ENCODE measurements around the gene CKLF.
"Not testable (repeated sequence)": the region's sequence is repeated elsewhere in the genome, so short reads cannot be mapped to it uniquely, and the experiment has no call there.

Gene CKLF, protein sequence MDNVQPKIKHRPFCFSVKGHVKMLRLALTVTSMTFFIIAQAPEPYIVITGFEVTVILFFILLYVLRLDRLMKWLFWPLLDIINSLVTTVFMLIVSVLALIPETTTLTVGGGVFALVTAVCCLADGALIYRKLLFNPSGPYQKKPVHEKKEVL

DNA sequence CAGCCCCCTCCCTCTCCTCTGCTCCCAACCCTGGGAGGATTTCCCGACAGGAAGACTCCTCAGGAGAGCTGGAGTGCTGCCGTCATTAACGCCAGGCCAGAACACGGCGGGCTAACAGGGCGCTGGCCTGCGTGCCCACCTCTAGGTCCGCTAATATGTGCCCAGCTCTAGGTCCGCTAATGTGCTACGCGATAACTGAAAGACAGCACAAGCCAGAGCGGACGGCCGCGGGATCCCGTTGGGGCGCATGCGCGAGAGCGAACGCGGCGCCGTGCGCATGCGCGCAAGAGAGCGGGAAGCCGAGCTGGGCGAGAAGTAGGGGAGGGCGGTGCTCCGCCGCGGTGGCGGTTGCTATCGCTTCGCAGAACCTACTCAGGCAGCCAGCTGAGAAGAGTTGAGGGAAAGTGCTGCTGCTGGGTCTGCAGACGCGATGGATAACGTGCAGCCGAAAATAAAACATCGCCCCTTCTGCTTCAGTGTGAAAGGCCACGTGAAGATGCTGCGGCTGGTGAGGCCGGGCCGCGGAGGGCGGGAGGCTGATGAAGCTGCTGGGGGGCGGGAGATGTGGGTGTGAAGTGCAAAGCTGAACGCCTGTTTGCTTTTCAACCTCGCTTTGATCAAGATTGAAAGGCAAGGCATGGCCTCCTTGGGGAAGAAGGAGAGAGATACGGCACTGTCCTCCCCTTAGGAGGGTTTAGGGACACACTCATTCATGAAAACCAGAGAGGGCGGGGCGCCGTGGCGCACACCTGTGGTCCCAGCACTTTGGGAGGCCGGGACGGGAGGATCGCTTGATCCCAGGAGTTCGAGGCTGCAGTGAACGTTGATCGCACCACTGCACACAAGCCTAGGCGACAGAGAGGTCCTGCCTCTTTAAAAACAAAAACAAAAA, at the start of gene CKLF:
Gene CKLF (plus strand): TSS at position 291 of the 892 bp plus-strand sequence. CDS start 140 bp downstream, at position 431.
- peak; percentile 98 for DNase-seq

DNA sequence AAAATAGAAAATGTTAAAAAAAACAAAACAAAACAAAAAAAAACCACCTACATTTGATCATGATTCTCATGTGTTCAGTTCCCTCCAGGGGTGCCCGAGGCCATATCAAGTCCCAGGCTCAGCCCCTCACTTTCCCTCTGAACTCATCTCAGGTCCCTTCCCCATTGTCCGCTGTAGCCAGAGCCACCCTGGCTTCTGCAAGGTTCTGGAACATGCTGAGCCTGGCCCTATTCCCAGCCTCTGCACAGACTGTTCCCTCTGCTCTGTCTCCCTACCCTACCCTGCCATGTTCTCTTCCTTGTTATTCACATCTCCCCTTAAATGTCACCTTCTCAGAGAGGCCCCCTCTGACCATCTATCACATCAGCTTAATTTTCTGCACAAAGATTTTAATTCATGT, 49.3 kb upstream of the CKLF start:
- DNase-seq: no peak

DNA sequence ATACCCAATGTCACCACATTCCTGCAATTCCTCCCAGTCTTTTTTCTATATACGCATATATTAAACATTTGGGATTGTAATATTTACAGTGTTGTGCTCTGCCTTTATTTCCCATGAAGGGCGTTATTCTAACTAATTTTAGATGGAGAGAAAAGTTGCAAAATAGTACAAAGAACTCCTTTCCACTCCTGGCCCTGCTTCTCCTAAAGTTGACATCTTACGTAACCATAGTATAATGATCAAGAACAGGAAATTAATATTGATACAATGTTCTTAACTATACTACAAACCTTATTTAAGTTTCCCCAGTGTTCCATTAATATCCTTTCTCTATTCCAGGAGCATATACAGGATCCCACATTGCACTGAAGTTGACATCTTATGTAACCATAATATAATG, 48.8 kb upstream of the CKLF start:
- no peak for DNase-seq

DNA sequence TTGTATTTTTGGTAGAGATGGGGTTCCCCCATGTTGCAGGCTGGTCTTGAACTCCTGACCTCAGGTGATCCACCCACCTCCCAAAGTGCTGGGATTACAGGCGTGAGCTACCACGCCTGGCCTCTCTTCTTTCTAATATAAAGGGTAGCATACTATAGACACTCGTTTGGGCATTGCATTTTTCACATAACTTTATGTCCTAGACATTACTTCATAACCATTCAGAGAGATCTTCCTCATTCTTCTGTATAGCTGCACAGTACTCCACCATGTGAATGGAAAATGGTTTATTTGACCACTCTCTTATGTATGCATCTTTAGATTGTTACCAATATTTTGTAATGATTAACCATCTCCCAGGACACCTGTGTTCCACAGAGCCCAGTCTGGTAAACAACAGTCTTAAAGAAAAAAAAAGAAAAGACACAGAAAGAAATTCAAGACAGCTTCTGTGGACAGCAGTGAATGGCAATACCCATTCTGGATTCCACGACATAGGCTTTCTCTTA, 44.6 kb upstream of the CKLF start:
- DNase-seq: no peak

DNA sequence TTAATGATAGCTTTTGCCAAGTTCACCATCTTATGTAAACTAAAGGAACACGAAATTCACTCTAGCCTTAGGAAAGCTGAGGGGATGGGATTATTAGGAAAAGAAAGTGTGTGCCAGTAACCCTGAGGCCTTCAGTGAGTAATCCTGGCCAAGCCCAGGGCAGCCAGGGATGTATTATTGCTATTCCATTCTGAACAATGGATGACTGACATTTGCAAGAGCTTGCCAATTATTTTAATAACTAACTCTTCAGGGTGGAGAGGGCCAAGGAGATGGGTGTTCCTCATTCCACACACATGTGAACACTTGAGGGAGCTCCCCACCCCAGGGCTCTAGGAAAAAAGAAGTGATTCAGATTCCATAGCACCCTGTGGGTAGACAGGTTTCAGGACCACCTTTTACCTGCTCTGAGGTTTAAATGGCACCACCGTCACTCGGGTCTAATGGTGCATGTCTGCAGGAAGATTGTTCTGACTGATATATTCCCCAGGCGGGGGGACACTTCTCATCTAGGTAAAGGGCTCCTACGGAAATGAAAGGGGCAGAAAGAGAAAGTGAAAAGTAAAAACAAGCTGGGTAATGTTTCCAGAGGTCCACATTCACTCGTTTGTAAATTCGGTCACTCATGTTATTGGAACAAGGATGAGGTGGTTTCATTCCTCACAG, 44.0 kb upstream of the CKLF start:
- no peak for DNase-seq

DNA sequence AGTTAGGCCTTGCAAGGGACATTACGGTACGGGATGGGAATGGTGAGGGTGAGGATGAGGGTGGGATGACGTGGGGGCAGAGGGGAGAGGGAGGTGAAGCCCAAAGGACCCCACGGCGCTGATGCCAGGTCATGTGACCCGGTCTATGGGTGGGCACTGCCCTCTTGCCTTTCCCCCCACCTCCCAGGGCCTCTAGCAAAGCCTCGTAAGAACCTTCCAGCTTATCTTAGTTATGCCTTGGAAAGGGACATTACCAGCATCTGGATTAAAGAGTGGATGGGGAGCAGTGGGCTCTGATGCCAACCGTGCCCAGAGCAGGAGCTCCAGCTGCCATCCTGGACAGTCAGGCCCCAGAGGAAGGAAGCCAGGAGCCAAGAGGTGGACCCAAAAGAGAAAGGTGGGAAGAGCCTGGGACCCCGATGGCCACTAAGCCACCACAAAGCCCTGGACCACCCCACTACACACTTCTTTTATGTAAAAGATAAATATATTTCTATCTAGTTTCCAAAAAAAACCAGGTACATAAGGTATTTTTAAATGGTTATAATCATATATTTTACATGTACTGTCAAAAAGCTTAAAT, 43.4 kb upstream of the CKLF start:
- DNase-seq: no peak

DNA sequence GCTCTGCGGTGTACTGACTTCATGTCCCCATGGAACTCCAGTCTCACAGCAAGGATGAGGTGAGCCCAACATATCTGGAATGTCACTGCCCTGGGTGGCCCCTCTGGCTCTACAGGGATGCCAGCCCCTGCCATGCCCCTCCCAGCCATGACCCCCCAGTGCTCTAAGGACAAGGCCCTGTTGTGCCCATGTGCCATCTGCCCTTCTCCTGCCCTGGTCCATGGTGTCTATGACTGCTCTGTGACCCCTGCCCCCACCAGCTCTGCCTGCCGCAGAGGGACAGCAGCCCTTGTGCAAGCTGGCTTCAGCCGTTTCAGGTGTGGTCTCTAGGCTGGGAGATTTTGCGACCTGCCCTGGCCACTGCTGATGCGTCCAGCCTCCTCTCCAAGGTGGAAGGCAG, 42.8 kb upstream of the CKLF start:
- DNase-seq: no peak

DNA sequence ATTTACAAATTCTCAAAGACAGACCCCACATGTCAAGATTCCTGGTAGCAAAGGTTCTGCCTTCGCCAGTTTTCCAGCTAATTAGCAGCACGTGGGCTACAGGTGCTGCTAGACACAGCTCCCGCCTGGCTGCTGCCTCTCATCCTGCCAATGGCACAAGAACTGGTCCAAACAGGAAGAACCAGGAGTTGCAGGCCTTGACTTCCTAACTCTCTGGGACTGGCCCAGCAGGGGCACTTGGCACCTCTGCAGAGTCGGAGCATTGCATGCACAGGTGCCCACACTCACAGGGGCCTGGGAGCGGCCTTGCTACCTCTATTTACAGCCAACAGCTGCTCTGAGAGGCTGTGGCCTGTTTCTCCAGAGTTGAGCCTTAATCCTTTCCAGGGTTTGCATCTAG, 42.1 kb upstream of the CKLF start:
- no peak for DNase-seq

DNA sequence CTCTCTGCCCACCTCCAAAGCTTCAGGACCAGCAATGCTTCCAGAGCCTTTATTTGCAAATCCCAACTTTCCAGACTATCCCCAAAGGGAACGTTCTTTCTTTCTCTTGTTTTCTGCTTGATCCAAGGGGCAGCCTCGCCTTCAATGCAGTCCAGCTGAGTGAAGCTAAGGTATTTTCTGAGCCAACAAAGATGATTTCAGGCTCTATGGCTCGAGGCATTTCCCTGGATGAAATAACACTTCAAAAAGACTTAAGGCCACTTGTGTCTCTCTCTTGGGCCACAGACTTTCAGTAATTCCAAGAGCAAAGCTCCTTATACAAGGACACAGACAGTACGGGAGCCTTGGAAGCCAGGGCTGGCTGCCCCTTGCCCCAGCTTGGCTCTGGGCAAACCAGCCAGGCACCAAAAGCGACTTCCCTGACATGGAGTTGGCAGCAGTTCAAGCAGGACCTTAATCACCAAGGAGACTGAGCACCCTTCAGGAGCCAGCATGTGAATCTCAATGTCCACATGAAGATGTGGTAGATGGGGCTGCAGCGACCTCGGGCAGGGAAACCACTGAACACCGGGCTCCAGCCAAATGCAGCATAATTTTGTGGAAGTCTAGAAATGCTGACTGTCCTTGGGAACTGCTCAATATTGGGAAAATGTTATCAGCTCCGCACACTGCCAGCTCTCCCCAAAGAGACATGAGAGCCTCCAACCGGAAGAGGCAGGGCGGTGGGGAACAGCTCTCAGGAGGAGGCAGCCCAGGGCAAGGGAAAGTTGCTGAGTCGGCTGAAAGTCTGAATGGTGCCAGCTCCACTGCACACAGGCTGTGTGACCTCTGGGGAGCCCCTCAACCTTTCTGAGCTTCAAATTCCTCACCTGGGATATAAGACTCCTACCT, 41.4 kb upstream of the CKLF start:
- no peak for DNase-seq

DNA sequence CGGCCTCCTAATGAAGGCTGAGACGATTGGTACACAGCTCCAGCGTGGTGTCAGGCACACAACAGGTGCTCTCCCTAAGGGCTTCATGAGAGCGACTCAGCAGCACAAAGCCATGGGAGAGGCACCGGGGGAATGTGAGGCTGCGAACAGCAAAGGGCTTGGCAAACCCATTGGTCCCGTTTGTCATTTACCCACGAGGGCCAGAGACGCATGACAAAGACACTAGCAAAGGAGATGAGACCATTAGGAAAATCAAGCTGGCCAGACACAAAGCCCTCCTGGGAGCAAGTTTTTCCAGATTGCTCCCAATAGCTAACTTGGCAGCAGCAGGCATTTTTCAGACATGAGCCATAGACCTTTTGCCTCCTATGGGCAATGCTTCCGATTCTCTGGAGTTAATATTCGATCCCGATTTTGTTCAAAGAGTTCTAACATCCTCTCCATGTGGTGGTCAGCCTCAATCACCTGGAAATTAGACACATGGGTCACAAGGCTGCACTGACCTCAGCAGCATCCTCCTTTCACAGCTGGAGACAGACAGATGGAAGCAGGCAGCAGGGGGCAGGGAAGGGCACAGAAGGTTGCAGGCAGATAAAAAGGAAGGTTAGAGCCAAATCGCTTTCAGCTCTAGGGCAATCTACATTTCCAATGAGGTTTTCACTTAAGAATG, 40.6 kb upstream of the CKLF start:
- DNase-seq: no peak

DNA sequence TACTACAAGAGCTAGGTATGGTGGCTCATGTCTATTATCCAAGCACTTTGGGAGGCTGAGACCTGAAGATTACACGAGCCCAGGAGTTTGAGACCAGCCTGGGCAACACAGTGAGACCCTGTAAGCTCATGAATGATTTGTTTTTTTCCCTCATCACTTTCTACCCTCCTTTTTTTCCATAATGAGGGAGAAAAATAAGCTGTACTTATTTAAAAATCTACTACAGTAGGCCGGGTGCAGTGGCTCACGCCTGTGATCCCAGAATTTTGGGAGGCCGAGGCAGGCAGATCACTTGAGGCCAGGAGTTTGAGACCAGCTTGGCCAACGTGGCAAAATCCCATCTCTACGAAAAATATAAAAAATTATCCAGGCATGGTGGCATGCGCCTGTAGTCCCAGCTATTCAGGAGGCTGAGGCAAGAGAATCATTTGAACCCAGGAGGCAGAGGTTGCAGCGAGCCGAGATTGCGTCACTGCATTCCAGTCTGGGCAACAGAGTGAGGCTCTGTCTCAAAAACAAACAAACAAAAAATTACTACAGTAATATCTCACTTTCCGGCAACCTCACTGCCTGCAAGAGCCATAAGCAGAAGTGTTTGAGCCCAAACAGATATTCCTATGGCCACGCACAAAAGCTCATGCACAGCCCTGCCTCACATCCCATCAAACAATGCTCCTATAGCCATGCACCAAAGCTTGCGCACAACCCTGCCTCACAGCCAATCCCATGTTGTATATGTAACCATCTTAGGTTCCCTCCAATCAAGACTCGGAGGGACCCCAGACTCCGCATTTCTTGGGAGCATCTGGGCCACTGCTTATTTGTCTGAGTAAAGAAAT, 39.9 kb upstream of the CKLF start:
- no peak for DNase-seq

DNA sequence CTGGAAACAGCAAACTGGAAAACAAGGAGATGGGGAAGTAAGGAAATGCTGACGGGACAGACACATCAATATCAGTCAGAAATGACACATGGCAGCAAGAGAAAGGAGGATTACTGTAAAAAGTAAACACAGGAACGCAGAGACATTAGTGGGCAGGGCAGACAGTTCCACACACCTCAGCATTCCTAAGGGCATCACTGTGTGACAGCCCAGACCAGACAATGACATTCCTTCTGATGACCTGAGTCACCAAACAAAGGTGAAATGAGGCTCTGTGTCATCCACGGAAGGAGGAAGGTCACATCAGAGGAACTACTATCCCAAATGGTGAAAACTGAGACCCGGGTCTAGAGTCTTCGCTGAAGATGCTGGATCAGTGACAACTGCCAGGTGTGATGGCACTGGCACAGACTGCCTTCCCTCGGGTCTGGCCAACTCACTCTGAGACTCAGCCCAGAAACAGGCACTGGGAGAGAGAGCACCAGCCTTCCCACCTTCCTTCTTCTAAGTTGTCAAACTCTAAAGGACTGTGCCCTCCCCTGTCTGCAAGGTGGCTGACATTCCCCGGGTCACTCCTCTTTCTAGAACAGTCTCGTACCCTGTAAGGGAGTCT, 39.2 kb upstream of the CKLF start:
- DNase-seq: no peak

DNA sequence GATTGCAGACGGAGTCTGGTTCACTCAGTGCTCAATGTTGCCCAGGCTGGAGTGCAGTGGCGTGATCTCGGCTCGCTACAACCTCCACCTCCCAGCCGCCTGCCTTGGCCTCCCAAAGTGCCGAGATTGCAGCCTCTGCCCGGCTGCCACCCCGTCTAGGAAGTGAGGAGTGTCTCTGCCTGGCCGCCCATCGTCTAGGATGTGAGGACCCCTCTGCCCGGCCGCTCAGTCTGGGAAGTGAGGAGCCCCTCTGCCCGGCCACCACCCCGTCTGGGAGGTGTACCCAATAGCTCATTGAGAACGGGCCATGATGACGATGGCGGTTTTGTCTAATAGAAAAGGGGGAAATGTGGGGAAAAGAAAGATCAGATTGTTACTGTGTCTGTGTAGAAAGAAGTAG, 38.0 kb upstream of the CKLF start:
- not testable (repeated sequence) for DNase-seq

DNA sequence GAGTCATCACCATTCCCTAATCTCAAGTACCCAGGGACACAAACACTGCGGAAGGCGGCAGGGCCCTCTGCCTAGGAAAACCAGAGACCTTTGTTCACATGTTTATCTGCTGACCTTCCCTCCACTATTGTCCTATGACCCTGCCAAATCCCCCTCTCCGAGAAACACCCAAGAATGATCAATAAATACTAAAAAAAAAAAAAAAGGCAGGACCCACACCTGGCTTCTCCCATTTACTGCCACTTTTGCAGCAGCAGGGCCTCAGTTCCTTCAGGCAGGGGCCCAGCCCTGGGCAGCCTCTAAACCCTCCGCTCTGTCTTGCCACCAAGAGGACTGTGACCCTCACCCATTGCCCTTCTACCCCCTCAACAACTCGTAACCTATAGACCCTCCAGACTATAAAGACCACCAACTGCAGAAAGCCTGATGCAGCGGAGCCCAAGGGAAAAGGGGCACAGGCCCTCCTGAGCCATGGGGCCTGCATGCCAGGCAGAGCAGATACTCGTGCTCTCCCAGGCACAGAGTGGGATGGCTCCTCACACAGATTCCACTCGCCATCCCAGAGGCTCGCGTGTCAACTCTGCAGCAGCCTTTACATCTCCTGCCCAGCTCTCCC, 37.3 kb upstream of the CKLF start:
- not testable (repeated sequence) for DNase-seq

DNA sequence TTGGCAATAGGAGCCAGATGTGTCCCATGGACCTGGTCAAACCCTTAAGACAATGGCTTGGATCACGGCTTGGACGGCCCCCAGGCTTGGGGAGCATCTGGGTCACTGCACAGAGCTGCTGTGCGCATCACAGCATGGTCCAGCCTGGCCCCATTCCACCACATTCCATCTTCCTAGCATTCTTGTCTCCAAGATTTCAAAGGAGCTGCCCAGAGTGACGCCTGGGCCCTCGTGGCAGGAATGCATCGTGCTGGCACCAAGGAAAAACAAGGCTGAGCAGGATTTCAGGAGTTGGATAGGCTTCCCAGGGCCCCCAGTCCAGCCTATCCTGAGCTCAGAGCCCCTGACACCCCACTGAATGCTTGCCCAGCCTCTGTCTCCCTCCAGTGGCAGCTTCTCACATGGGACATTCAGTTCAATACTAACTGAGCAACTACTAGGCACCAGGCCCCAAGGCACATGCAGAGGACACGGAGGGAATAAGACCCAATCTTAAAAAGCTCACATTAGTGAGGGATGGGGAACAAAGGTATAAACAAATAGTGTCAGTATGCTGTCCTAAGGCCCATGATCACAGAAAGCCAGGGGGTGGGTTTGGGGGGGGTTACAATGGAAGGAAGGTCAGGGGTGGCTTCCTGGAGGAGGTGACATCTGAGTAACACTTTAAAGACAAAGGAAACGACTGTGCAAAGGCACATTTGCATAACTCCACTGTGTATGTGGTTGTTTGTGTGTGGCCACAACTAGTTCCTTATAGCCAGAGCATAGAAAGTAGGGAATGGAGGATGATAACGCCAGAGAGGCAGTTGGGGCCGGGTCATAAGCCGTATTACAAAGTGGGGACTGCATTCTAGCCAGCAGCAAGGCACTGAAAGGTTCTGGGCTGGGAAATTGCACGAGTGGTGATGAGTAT, 36.5 kb upstream of the CKLF start:
- DNase-seq: no peak

DNA sequence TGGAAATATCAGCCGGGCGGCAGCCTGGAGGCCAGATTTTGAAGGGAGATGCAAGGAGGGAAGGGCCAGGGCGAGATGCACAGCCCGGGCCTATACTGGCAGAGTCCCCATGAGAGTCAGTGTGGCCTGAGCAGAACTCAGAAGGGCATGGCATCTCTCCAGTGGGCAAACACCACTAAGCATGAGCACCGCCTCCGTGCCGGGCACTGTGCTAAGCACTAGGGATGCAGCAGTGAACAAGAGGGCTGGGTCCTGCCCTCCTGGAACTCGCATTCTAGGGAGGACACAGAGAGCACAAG, 35.9 kb upstream of the CKLF start:
- DNase-seq: no peak

DNA sequence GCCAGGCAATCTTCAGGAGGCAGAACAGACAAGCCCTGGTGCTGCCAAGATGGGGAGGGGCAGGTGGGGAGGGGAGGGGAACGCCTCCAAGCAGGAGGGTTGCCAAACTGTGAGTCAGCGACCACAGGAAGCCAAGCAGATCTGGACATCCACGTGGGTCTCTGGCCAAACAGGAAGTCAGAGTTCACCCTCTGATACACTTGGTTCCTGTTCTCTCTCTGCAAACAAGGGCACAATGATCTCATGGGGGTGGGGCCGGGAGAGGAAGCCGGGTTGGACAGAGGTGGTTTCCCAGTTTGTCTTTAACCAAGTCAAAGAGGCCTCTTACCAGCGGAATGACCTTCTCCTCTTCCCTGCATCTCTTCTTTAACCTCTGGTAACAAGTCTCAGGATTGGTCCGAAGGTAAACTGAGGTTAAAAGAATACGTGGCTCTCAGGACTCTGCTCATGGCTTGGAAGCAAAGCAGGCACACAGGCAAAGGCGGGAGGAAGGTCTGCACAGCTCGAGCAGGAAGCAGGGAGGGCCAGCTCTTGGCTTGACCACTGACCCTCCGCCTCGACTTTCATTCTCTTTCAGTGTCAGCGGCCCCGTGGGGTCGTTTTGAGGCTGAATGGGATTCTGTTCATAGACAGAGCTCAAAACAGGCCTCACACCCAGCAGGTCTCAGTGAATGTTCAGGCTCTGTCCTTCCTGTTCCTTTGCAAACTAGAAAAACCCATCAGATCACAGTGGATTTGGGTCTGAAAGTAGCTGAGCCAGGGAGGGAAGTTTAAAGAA, 35.4 kb upstream of the CKLF start:
- DNase-seq: peak; percentile 89

DNA sequence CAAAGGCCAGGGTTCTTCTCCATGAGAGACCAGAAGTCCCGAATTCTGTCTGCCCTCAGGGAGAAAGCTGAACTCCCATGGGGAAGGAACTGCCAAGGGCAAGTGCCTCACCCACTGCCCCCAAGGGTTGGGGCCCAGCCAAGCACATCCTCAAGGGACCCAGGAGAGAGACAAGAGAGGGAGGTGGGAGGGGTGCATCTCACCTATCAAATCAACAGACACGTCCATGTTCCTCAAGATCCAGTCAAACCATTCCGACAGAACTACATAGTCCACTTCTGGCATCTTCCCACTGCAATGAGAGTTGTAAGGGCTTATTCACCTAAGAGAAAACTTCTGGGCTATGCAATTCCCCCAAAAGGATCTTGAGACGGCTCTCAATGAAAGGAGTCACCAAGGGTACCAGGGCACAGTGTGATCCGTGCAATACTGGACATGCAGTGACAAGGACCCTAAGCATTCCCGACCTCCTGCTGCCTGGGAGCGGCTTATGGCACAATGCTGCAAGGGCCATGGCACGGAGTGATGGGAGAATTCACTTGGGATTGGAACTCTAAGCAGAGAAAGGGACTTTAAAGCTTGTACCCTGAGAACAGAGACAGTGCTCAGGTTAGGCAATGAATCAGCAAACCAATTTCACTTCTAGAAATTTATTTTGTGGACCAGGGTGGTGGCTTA, 34.7 kb upstream of the CKLF start:
- no peak for DNase-seq
